Left ventricle myocardium inferior (tissue), 1 donor: ENCODE results near the gene NUDT14. TPM values are rescaled to one million over a fixed set of nuclear protein-coding genes. Genes with fewer than 3 reads are reported as not detected.

ENCODE experiments used
- DNase-seq: peaks from one replicate; pipeline ENCODE4 v3.0.0-alpha.2; 2020
- H3K27ac ChIP-seq: fragments of 200-600 bp; replicated peaks from 2 replicates; pipeline ENCODE4 v1.8.0; 2021
- H3K27me3 ChIP-seq: fragments of 200-600 bp; 2 replicates; pipeline ENCODE4 v1.8.0; 2021; ENCODE audit warnings: low read depth
- H3K36me3 ChIP-seq: fragments of 200-600 bp; 2 replicates; pipeline ENCODE4 v1.8.0; 2021
- H3K4me1 ChIP-seq: fragments of 200-600 bp; 2 replicates; pipeline ENCODE4 v1.8.0; 2021
- H3K4me3 ChIP-seq: fragments of 200-600 bp; 2 replicates; pipeline ENCODE4 v1.8.0; 2021; ENCODE audit warnings: mild to moderate bottlenecking, moderate library complexity
- H3K9me3 ChIP-seq: fragments of 200-600 bp; replicated peaks from 2 replicates; pipeline ENCODE4 v1.8.0; 2021
- intact Hi-C: fragments of 100-400 bp; cut with micrococcal nuclease; formaldehyde crosslinking; loops from one replicate; pipeline ENCODE4 v1.11.0; 2022
- total RNA-seq: library from RNA; stranded (reverse); fragmentation: NEBNext Ultra II Directional; extraction: Animal tissue kit (Norgen Biotek cat#: 25700); gene quantifications from one replicate; pipeline ENCODE4 v1.2.1, GENCODE V29; 2021
- TF ChIP-seq, protein P1 (sequence below): fragments of 200-600 bp; IDR thresholded peaks from 2 replicates; pipeline ENCODE4 v1.8.0; 2021; ENCODE audit warnings: antibody characterized with exemption, mild to moderate bottlenecking, borderline replicate concordance
- donor health status: DM: no; HTN: yes; CAD: no; lungs with severe emphysema.

The NUDT14 gene
- total RNA-seq, 1 donor from 2014 or later: 22.9 TPM

DNA sequence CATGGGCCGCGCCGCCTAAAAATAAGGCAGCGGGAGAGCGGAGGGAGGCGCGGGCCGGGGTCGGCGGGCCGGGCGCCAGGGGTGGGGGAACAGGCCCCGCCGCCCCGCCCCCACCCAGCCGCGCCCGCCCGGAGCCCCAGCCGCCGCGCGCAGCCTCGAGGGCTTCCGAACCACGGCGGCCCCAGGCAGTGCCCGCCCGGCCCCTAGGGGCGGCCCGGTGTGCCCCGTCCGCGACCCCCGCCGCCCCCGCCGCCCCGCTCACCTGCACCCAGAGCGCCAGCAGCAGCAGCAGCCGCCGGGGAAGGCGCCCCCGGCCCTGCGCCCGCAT is 13.1 kb downstream of the NUDT14 start:
- no peak for DNase-seq
- H3K27ac ChIP-seq: peak overlapping the region; percentile 78
- H3K4me1 ChIP-seq: peaks cover 73% of the 10 kb centered on the region
- peaks cover 36% of the 10 kb centered on the region for H3K27me3 ChIP-seq
- no peaks in the 10 kb centered on the region for H3K9me3 ChIP-seq
- peak overlapping the region; percentile 76 for H3K4me3 ChIP-seq
- intact Hi-C loops: no loop called here
- H3K36me3 ChIP-seq: no peaks in the 10 kb centered on the region
- TF ChIP-seq, protein P1, sequence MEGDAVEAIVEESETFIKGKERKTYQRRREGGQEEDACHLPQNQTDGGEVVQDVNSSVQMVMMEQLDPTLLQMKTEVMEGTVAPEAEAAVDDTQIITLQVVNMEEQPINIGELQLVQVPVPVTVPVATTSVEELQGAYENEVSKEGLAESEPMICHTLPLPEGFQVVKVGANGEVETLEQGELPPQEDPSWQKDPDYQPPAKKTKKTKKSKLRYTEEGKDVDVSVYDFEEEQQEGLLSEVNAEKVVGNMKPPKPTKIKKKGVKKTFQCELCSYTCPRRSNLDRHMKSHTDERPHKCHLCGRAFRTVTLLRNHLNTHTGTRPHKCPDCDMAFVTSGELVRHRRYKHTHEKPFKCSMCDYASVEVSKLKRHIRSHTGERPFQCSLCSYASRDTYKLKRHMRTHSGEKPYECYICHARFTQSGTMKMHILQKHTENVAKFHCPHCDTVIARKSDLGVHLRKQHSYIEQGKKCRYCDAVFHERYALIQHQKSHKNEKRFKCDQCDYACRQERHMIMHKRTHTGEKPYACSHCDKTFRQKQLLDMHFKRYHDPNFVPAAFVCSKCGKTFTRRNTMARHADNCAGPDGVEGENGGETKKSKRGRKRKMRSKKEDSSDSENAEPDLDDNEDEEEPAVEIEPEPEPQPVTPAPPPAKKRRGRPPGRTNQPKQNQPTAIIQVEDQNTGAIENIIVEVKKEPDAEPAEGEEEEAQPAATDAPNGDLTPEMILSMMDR: no peak

- Histone ChIP-seq H3K4me1 (peaks cover 78% of the 10 kb centered on the region), H3K4me3 (peak overlapping the region; percentile 76), H3K36me3 (no peaks in the 10 kb centered on the region), H3K27me3 (peaks cover 36% of the 10 kb centered on the region), H3K9me3 (no peaks in the 10 kb centered on the region), H3K27ac (peak overlapping the region; percentile 78)
- TF ChIP-seq, protein P1: peak; percentile 44
- intact Hi-C loops: no loop called here
- DNase-seq: no peak
Observed at GRCh38 chr14:105167303-105168092, 13.6 kb downstream of the NUDT14 start.

DNA sequence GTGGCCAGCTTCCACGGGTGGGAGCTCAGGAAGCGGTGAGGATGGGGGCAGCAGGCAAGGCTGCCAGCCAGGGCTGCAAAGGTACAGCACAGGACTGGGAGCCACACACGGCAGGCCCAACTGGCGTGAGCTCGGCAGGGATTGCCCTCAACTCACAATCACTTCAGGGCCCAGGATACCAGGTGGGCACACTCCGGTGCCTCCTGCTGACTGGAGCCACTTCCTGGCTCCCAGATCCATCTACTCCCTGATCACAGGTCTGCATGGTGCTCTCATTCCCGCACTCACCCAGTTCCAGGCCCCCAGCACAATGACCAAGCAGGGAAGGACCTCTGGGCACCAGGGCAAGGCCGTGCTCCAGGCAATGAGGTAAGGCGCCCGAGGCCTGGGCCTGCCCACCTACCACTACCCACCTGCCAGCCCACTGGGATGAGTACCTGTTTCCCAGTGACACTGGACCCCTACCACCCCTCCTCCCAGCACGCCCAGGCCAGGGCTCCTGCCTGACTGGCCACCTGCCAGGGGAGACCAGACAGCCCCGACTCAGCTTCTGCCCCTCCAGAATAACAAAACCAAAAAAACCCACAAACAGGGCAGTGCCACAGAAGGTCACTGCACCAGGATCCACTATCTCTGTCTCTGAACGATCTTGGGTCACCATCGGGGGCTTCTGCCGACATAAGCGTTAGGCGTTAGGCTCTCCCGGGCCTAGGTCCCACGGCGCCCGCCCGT is 14.4 kb downstream of the NUDT14 start:
- H3K27ac ChIP-seq: peak overlapping the region; percentile 49
- TF ChIP-seq, protein P1: no peak
- peak overlapping the region; percentile 76 for H3K4me3 ChIP-seq
- H3K9me3 ChIP-seq: no peaks in the 10 kb centered on the region
- no peaks in the 10 kb centered on the region for H3K36me3 ChIP-seq
- peaks cover 85% of the 10 kb centered on the region for H3K4me1 ChIP-seq
- no peak for DNase-seq
- intact Hi-C loops: no loop called here
- peaks cover 36% of the 10 kb centered on the region for H3K27me3 ChIP-seq

GRCh38 chr14:105165761-105166485 is 15.2 kb downstream of the NUDT14 start:
- H3K4me3 ChIP-seq: peak overlapping the region; percentile 76
- TF ChIP-seq, protein P1: no peak
- no peaks in the 10 kb centered on the region for H3K9me3 ChIP-seq
- H3K27me3 ChIP-seq: peaks cover 34% of the 10 kb centered on the region
- no peaks in the 10 kb centered on the region for H3K36me3 ChIP-seq
- peaks cover 85% of the 10 kb centered on the region for H3K4me1 ChIP-seq
- H3K27ac ChIP-seq: peak overlapping the region; percentile 49
- intact Hi-C loops: no loop called here
- no peak for DNase-seq

DNA sequence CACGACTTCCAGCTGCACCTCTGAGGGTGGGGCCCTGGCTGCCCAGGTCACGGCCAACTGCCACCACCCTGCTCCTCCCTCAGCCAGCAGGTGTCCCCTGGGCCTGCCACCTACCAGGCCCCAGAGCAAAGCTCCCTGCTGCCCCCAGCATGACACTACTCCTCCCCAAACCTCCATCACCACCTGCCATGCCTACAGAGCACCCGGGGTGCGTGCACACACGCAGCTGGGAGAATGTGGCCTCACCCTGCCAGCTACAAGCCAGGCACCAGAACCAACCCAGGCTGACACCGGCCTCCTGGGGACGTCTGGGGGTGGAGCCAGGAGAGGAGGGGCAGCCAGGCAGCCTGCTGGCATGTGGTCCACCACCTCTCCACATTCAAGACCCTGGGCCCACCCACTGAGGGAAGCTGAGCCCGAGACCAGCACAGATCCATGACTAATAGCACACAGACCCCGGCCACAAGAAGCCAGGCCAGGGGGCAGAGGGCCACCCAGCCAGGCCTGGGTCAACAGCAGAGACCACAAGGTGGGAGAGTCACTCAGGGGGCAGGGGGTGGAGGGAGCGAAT is 15.9 kb downstream of the NUDT14 start:
- peak overlapping the region; percentile 76 for H3K4me3 ChIP-seq
- H3K9me3 ChIP-seq: no peaks in the 10 kb centered on the region
- intact Hi-C loops: no loop called here
- H3K27me3 ChIP-seq: peaks cover 30% of the 10 kb centered on the region
- H3K4me1 ChIP-seq: peaks cover 78% of the 10 kb centered on the region
- peak overlapping the region; percentile 49 for H3K27ac ChIP-seq
- no peak for DNase-seq
- H3K36me3 ChIP-seq: no peaks in the 10 kb centered on the region
- TF ChIP-seq, protein P1: no peak
